Upper lobe of left lung (tissue), 4 donors: ENCODE data around the gene PI4KB.
A peak's percentile ranks its signal among the peaks of the same experiment; 100 is the strongest.

ENCODE experiments used
- EP300 ChIP-seq, 4 donors: sonication (generic); formaldehyde crosslinking; IDR thresholded peaks; one replicate each; pipeline ENCODE4 v1.5.1; 2017; ENCODE audit warnings: antibody characterized with exemption in 4 of 4, control low read depth in 2 of 4
- TF ChIP-seq, protein P1 (sequence below), 6 experiments: fragments of 450-650 bp in 4 of 6; fragments of 200-600 bp in 2 of 6; sonication (generic) in 2 of 6; IDR thresholded peaks; one replicate each; pipeline ENCODE4 v1.5.1; 2016 to 2019; ENCODE audit warnings: antibody characterized with exemption in 6 of 6

DNA sequence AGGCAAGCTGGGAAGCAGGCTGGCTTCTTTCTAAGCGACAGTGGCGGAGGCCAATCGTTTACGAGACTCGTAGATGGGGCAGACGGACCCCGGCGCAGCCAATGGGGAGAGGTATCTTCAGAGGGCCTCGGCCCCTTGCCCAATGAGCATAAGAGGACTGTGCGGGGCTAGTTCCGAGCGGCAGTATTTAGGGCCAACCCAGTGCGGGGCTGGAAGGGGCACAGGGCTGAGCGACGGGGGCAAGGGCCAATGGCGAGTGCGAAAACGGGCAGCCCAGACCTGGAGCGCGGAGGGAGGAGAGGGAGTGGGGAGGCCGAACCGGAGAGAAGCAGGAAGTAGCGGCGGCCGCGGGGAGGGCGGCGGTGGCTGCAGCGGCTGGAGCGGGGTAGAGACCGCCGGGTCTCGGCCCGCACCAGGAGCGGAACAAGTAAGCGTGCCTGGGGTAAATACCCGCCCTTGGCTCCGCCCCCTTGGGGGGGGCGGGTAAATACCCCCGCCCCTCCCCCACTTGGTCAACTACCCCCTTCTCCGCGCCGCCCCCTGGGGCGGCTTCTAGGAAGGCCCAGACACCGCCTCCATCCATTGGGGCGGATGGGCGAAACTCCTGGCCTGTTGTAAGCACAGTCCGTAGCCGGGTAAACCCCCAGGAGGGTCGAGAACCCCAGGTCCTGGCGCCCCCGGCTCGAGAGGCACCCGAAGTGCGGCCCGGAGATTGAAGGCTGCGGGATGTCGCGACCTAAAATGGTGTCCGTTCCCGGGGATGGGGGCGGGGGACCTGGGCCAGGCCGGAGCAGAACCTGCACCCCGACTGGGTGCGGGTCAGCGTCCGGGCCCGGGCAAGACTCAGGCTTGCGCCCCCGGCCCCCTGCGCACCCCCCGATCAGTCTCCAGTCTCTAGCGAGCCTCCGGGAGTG, 45.0 kb downstream of the PI4KB start, which contains the start of gene ZNF687:
- TF ChIP-seq, protein P1, sequence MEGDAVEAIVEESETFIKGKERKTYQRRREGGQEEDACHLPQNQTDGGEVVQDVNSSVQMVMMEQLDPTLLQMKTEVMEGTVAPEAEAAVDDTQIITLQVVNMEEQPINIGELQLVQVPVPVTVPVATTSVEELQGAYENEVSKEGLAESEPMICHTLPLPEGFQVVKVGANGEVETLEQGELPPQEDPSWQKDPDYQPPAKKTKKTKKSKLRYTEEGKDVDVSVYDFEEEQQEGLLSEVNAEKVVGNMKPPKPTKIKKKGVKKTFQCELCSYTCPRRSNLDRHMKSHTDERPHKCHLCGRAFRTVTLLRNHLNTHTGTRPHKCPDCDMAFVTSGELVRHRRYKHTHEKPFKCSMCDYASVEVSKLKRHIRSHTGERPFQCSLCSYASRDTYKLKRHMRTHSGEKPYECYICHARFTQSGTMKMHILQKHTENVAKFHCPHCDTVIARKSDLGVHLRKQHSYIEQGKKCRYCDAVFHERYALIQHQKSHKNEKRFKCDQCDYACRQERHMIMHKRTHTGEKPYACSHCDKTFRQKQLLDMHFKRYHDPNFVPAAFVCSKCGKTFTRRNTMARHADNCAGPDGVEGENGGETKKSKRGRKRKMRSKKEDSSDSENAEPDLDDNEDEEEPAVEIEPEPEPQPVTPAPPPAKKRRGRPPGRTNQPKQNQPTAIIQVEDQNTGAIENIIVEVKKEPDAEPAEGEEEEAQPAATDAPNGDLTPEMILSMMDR (IDR thresholded peaks at IDR 0.05) = peak in 1 of 6 experiments; percentile 5
- TF ChIP-seq EP300 (IDR thresholded peaks at IDR 0.05) = no peak
